Activated T-cell treated with anti-CD3 and anti-CD28 coated beads for 4 hours (primary cell): ENCODE measurements around the gene EPOP.
A peak's percentile ranks its signal among the peaks of the same experiment; 100 is the strongest.

Source experiments
- DNase-seq: peaks from one replicate; pipeline ENCODE4 v3.0.0-alpha.2; 2020

EPOP gene

GRCh38 chr17:38705523-38705802 is 30.7 kb upstream of the EPOP start:
- DNase-seq: peak; percentile 47

DNA sequence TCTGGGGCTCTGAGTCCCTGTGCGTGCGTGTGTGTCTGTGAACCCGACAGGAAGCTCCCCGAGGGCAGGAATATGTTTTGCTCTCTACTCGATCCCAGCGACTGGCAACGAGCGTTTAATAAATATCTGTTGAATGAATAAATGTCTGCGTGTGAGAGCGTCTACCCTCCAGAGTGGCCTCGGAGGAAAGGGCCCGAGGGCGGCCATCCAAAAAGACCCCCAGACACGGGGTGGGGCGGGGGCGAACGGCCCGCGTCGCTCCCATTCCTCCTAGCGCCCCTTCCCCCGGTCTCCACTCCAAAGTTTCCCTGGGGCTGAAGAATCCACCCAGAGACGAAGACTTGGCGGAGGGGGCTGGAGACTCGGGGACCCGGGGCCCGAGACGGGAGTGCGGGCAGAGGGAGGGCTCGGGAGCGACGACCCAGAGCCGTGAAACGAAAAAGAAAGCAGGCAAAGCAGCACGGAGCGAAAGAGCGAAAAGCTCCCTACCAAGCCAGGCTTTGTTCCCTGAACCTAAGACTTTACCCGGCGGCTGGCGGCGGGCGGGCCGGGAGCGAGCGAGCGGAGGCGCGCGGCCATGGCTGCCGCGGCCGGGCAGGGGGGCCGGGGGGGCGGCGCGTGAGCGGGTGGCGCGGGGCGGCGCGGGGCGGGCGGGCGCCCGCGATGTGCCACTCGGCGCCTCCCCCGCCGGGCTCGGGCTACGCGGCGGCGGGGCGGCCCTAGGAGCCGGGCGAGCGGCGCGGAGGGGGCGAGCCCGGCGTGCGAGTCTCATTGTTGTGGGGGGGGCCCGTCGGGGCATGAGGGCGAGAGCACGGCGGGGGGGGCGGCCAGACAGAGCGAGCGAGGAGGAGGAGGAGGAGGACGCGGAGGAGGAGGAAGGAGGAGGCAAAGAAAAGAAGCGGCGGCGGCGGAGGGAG is 30.1 kb upstream of the EPOP start, which contains the start of gene MLLT6:
Gene MLLT6 (plus strand): TSS at position 668 of the 917 bp plus-strand sequence. CDS start 360 bp downstream, outside the sequence.
- DNase-seq: peak; percentile 82

- DNase-seq: peak; percentile 82
Observed at GRCh38 chr17:38703742-38704605, 29.2 kb upstream of the EPOP start.

DNA sequence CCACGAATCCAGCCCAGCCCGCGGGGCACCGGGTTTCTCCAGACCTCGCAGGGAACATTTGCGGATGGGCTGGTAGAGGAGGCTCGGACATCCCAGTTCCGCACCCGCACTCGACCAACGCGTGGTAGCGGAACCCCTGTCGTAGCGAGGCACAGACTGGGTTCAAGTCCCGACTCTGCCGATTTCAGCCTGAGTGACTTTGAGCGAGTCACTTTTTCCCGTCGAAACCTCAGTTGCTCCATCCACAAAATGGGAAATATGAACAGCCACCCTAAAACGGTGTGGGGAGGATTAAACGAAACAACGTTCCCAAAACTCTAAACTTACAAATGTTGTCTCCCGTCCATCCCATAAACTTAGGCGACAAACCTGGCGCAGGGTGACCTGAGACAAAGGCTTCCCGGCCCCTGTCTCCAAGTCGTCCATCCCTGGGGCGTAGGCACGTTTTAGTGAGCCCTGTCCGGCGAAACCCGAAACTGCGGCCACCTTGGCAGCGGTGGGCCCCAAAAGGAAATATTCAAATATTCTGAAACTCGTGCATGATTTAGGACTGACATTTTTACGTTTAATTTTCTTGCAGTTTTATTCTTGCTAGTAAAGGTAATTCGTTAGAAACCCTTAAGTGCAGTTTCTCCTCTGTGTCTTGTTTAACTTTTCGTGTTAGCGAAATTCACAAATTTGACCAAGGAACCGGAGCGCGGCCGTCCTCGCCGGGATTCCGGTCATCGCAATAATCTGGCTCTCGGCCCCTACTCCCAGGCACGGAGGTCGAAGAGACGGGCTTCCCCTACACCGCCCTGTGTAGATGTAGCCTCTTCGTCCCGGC is 28.4 kb upstream of the EPOP start:
- DNase-seq: peak; percentile 48

- peak; percentile 69 for DNase-seq
Observed at GRCh38 chr17:38702166-38702915, 27.6 kb upstream of the EPOP start.

GRCh38 chr17:38701504-38702165 is 26.9 kb upstream of the EPOP start:
- DNase-seq: peak; percentile 73

- no peak for DNase-seq
Observed at GRCh38 chr17:38698760-38699159, 24.0 kb upstream of the EPOP start.

DNA sequence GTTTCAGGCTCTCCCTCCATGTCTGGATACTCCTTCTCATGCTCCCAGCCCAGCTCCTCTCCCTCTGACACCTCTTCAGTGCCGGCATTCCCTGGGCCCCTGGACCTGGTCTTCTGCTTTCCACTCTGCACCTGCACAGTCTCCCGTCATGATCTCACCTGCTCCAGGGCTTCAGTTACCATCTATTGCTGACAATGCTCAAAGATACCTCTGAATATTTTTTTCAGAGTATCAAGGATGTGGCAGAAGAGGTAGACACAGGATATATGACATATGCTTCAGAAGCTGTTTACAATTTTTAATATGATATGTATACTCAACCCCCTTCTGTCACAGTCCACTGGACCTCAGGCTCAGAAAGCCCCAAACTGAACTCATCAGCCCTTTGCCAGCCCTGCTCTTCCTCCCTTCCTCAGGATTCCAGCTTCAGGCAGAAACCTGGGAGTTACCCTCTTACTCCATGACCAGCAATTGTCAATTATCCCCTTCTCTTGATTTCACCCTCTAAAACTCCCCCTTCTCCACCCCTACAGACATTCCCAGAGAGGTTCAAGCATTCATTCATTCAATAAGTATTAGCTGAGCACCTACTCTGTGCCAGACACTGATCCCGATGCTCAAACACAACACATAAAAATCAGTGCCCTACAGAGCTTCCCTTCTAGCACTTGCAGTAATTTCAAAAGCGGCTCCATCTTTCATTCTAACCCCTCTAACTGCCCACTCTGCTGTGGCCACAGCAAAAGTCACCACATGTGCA is 22.5 kb upstream of the EPOP start:
- no peak for DNase-seq

GRCh38 chr17:38693700-38694329 is 19.1 kb upstream of the EPOP start:
- DNase-seq: no peak

DNA sequence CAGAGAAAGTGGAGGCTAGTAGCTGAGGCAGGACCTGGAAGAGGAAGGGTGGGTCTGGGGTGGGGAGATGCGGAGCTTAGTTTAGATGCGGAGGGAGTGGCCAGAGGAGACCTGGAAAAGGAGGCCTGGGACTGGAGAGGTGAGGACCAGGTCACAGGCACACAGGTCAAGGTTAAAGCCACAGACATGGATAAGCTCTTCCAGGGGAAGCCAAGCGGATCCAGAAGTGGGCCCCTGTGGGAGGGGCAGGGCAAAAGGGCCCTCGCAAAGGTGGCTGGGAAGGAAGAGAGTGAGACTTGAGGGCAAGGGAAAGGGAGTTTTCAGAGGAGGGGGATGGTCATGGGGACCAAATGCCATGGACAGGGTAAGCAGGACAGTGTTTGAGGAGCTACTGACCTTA is 16.4 kb upstream of the EPOP start:
- DNase-seq: no peak

DNA sequence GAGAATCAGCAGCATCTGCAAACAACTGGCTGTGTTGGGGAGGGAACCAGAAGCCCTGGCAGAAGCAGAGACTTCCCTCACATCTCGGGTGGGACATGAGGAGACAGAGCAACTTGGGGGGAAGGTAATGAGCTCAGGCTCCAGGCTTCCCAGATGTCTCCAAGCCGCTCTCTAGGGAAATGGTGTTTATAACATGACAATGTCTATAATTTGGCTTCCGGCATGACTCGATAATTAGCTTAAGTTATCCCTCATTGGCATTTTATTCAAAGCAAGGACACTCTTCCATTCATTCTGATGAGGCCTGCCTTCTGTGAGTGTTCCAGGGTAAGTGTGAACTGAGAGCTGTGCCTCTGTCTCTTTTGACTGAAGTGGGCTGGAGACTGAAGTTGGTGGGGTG is 15.6 kb upstream of the EPOP start:
- DNase-seq: no peak

DNA sequence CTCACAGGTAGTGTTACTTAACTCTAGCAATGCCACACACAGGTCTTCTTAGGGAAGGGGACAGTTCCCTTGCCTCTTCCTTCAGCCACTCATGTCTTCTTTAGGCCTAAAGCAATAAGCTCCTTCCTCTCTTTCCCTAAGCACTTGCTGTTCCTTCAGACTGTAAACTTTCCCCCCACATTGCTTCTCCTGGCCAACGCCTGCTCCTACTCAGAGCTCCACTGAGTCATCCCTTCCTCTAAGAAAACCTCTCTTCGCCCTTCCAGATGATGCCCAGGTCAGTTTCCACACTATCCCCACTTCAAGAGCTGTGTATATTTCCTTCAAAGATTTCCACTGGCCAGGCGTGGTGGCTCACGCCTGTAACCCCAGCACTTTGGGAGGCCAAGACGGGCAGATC is 12.5 kb upstream of the EPOP start:
- DNase-seq: no peak

- no peak for DNase-seq
Observed at GRCh38 chr17:38685491-38685890, 10.7 kb upstream of the EPOP start.

DNA sequence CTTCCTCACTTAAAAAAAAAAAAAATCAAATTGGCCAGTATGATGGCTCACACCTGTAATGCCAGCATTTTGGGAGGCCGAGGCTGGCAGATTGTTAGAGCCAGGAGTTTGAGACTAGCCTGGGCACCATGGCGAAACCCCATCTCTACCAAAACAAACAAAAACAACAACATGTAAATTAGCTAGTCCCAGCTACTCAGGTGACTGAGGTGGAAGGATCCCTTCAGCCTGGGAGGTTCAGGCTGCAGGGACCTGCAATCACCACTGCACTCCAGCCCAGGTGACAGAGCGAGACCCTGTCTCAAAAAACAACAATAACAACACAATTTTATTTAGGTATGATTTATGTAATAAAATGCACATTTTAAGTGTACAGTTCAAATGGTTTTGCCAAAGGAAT is 6.3 kb upstream of the EPOP start:
- no peak for DNase-seq

GRCh38 chr17:38677819-38678218 is 3.1 kb upstream of the EPOP start:
- DNase-seq: no peak

DNA sequence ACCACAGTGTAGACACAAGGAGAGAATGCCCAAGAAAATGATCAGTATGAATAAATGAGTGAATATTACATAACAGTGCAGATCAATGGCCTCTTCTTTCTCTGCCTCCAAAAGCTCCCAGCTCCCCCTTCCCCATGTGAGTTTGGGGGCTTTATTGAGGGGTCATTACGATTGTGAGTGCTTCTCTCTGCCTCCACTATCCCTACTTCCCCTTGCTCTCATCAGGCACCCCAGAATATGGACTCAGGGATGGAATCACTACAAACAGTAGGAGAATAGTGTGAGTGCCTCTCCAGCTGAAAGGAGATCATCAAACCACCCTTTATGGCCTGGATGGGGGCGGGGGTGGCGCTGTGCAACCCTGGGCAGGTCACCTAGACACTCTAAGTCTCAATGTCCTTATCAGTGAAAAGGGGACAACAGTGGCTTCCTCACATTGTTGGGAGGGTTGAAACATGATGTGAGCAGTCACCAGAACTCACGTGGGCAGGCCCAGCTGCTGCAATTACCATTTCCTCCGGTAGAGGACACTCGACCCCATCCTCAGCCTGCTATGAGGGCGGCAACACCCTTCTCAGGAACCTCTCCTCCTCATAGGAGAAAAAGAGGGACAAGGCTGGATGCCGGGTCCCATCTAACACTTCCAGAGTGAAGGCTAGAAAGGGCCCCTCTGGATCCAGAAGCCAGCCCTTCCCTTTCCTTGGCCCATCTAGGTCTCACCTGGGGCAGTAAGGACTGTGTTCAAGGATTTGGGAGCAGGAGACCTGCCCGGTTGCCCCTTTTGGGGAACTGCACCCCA is 2.1 kb upstream of the EPOP start:
- peak; percentile 85 for DNase-seq

DNA sequence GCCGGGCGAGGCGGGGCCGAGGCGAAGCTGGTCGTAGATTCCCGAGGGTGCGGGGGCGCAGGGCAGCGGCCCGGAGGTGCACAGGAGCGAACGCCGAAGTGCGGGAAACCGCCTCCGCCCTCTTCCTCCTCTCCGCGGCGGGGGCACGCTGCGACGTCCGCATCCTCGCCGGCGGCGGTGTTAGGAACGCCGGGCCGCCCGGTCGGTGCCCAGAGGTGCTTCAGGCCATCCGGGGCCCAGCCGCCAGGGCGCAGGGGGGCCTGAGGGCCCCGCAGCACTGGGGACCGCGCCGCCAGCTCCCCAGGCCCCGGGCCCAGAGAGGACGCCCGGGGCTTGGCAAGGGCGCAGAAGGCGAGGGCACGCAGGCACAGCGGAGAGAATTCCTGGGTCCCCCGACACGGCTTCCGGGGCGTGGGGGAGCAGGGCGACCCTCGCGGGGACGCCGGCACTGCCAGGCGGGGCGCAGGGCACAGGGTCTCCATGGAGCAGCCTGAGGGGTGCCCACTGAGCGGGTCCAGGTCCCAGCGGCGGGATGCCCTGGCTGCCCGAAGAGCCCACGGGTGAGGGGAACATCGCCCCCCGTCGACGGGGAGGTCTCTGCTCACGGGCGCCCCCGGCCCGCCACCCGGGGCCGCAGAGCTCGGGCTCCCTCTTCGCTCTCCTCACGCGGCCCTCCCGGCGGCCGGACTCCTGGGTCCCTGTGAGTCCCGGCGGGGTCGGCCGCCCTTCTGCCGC is 576 bp downstream of the EPOP start:
- no peak for DNase-seq

DNA sequence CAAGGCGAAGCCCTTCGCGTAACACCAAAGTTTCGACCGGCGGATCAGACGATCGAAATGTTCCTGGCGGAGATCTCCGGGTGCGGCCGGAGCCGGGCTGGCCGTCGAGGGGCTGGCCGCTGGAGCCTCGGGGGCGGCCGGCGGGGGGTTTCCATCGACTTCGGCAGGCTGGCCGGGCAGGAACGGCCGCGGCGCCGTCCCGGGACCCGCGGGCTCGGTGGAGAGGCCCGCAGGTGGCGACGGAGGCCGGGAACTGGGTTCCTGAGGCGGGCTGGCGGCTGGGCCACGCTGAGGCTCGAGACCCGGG is 1.1 kb downstream of the EPOP start:
- DNase-seq: no peak
